CD4-positive, alpha-beta T cell treated with Interferon alpha-2 for 1 hour (primary cell): ENCODE data around the gene POLK.
"Not testable (repeated sequence)": the region's sequence is repeated elsewhere in the genome, so short reads cannot be mapped to it uniquely, and the experiment has no call there.

Experiments used
- DNase-seq, 2 donors: peaks; one replicate each; pipeline ENCODE4 v3.0.0-alpha.2; 2020 to 2022

Gene POLK

DNA sequence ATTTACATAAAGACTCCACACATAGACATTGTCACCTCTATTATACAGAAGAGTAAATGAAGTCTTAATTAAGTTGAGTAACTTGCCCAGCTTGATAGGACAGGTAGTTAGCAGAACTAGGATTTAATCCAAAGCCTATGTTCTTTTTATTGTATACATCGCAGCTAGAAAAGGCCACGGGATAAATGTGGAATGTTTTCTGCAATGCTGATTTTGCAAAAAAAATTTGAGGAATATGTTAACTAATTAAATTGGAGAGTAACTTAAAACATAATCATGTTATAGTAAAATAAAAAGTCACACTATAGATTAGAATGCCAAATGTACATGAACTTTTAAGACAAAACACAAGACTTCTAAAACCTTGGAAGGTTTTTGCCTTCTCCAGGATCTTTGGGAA, 41.1 kb downstream of the POLK start:
- DNase-seq = no peak

- no peak for DNase-seq
These were observed 41.7 kb downstream of the POLK start for GRCh38 chr5:75553358-75553757.

GRCh38 chr5:75558221-75558620, 46.5 kb downstream of the POLK start:
- DNase-seq = no peak

DNA sequence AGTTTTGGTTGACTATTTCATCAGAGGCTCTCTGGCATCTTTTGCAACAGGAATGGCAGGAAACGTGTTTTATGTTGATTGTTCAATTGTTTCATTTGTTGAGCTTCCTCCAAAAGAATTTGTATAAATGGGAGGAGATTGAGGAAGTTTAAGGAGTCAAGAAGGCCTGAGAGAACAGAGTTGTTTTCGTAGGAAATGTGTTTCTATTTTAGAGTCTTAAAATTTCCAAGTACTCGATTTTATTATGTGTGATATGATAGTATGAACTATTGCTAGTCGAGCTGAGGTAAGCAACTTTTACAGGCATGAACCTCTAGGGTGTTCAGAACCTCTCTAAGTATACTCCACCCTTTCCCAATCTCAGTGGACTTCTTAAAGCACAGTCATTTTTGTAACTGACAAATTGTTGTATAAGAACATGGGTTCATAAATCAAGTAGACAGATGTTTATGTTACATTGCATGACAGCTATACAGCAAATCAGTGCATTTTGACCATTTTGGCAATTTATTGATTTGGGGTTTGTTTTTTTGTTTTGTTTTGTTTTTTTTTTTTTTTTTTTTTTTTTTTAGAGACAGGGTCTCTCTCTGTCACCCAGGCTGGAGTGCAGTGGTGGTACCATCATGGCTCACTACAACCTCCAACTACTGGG, 47.4 kb downstream of the POLK start:
- no peak for DNase-seq

- not testable (repeated sequence) for DNase-seq
These were observed 49.0 kb downstream of the POLK start for GRCh38 chr5:75560655-75561054.

- not testable (repeated sequence) for DNase-seq
These were observed 54.5 kb downstream of the POLK start for GRCh38 chr5:75565991-75566709.

DNA sequence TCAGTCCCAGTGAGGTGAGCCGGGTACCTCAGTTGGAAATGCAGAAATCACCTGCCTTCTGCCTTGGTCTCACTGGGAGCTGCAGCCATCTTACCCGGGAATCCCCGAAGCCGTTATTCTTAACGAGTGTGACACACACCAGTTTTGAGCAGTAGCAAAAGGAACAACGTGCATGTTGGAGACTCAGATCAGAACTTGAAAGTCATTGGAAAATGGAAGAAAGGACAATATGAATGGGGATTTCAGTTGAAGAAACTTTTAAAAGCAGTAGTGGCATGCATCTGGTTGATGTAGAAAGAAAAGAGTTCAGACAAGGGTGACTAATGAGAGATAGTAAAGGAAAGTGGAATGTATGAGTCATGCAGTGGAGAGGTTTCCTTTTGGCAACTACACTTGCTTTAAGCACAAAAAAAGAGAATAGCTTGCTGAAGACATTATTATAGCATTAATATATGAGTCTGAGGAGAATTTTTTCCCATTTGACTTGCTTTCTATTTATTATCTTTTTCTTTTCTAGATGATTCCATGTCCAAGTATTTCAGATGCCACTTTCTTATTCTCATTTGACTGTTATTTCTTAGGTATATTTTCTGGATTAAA, 55.1 kb downstream of the POLK start:
- DNase-seq = peak in 1 of 2 donors; percentile 36

- no peak for DNase-seq
These were observed 56.0 kb downstream of the POLK start for GRCh38 chr5:75567710-75568109.

DNA sequence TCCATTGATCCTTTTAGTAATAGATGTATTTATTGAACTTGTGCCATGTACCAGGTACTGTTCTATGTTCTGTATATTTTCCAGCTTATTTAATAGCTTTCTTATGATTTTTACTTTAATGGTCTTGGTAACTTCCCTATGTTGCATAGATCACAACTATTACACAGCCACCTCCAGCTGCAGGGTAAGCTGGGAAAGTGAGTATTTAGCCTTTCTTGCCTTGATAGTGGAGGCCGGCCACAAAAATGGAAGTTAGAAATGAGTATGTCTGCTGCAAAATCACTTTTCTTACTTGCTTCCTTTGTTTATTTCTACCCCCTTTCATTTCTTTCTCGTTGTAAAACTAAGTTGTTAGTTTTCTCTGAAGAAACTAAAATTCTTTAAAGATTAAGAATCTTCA, 56.5 kb downstream of the POLK start:
- no peak for DNase-seq

DNA sequence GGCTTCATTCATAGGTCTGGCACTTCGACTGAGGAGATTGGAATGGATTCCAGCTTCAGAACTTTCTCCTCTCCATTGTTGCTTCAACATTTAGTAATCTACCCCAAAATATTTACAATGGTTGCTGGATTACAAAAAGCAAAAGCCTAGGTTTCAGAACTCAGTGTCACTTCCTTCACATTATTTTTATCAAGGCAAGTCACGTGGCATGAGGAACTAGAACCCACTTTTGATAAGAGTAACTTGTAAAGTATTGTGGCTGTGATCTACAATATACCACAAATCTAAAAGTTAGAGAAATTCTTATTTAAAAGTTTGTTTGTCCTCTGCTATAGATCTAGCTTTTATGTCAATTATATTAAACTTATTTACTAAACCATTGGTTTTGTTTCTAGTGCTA, 59.9 kb downstream of the POLK start:
- no peak for DNase-seq

DNA sequence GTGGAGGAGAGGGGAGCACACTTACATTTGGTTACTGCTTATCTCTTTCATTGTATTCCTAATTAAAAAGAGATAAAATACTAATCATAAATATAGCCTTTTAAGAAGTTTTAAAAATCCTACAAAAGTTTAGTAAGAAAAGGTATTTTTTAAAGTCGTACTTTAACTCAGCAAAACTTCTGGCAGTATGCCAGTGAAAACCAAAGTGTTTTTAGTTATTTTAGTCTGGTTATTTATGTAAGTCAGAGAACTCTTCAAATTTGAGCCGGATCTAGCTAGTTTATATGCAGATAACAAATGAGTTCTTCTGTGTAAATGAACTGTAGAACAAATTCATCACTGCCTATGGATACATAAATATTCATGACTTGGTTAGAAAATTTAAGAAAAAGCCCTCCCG, 63.1 kb downstream of the POLK start:
- DNase-seq = no peak

GRCh38 chr5:75578280-75578679, 66.6 kb downstream of the POLK start:
- DNase-seq = not testable (repeated sequence)

- DNase-seq = no peak
These were observed 73.0 kb downstream of the POLK start for GRCh38 chr5:75584641-75585040.

DNA sequence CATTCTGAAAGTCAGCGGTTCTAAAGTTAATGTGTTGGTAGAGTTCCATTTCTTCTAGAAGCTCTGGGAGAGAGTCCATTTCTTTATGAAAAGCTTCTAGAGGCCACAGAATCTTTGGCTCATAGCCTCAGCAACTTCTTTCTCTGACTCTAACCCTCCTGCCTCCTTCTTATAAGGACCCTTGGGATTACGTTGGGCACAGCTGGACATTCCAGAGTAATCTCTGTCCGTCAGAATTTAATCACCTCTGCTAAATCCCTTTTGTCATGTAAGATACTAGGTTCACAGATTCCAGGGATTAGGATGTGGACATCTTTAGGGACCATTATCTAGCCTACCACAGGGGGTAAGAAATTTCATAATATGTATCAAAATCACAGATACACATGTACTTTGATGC, 77.0 kb downstream of the POLK start:
- DNase-seq = no peak

DNA sequence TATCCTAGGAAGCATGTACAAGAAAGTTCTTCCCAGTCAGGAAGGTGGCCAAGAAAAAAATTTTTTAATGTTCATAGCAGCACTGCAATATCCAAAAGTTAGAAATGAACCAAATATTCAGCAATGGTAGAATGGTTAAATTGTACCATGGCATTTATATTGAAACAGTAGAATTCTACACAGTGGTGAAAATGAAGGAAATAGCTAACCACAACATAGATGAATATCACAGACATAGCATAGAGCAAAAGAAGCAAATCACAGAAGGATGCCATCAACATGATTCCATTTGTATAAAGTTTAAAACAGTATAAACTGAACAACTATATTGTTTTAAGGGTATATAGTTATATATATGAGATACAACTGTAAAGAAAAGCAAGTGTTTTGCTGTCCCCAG, 88.8 kb downstream of the POLK start:
- no peak for DNase-seq

GRCh38 chr5:75601567-75601966, 89.9 kb downstream of the POLK start:
- DNase-seq = no peak

- DNase-seq = no peak
These were observed 90.3 kb downstream of the POLK start for GRCh38 chr5:75601996-75602395.

DNA sequence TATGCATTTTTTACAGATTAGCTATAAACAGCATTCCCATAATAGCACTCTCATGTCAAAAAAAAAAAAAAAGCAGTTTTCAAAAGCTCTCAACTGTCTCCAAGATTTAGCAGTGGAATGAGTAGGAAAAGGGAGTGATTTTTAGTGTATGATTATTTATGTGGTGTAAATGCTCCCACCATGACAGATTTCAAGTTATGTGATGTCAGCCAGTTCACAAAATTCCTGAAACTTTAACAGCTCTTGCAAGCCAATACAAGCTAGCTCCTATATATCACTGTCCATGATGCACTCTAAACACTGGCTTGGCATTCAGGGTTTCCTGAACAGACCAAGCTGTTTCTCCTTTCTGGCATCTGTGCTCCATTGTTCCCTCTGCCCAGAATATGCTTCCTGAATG, 91.7 kb downstream of the POLK start:
- no peak for DNase-seq

DNA sequence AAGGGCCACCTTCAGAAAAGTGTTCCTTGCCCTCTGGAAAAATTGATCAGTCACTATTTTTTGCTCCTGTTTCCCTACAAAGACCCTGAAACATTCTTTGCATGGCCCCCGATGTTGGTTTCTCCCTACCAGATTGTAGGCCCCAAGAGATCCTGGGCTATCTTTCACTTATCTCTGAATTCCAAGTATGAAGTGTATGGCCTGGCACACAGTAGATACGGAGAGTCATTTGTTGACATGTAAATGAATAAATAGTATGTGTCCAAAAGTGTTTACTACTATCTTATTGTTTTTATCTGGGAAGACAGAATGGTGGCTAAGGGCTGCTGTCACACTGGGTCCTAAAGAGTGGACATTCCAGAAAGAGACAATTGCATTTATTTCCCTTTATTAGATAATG, 92.1 kb downstream of the POLK start:
- DNase-seq = no peak

GRCh38 chr5:75607341-75607740, 95.7 kb downstream of the POLK start:
- DNase-seq = not testable (repeated sequence)

GRCh38 chr5:75608870-75609269, 97.2 kb downstream of the POLK start:
- DNase-seq = no peak

DNA sequence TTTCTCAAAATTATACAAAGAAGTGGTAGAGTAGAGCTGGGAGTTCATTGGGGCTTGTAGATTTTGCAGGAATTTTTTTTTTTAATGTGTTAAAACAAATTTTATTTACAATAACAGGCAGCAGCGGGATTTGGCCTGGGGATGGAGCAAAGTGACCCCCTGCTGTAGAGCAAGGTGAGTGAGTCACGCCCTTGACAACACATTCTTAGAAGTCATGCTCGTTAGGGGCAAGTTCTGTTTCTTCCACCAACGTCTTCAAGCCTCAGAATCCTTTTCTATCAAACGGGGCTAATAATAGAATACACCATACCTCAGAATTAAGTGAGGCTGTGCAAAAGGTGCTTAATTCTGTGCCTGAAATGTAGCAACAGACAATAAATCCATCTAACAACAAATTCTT, 98.5 kb downstream of the POLK start:
- no peak for DNase-seq

GRCh38 chr5:75610859-75611310, 99.2 kb downstream of the POLK start:
- not testable (repeated sequence) for DNase-seq
